IMR-90 (cell line): ENCODE data around the gene CDKN1A. TPM values are rescaled to one million over a fixed set of nuclear protein-coding genes. Genes with fewer than 3 reads are reported as not detected.
A peak's percentile ranks its signal among the peaks of the same experiment; 100 is the strongest.

ENCODE experiments used
- ATAC-seq: fragments of 200-7000 bp; cut with Tn5 transposase; 2 replicates; pipeline ENCODE4 v1.9.1; 2020; ENCODE audit warnings: low read depth, mild to moderate bottlenecking, moderate library complexity
- BruUV-seq: library from RNA; stranded (reverse); fragments of 400-500 nt; replicated peaks from 2 replicates; lab custom pipeline; 2021; lab: Mats Ljungman, UMichigan
- CTCF ChIA-PET: fragments of 300-600 bp; formaldehyde crosslinking; extraction: SDS; loops from one replicate; lab custom pipeline; 2021; ENCODE audit warnings: antibody characterized with exemption; lab: Yijun Ruan, JAX
- POLR2A ChIA-PET: fragments of 300-600 bp; sonication (Branson Sonifier 250); formaldehyde crosslinking; loops from one replicate; lab custom pipeline; 2022; ENCODE audit warnings: antibody characterized with exemption; ENCODE audit not compliant: unreplicated experiment; lab: Charles Lee
- DNase-seq: peaks from one replicate; pipeline ENCODE4 v3.0.0; 2013
- H2AFZ ChIP-seq: replicated peaks from 2 replicates; pipeline ENCODE3; 2013; ENCODE audit warnings: low read length, mild to moderate bottlenecking; ENCODE audit not compliant: poor library complexity
- H2AK5ac ChIP-seq: 2 replicates; pipeline ENCODE4 v1.6.1; 2013; ENCODE audit warnings: low read depth, low read length, inconsistent platforms
- H2AK9ac ChIP-seq: replicated peaks from 2 replicates; pipeline ENCODE3; 2013; ENCODE audit warnings: mild to moderate bottlenecking, low read depth, low read length, moderate library complexity; ENCODE audit not compliant: poor library complexity
- H2BK120ac ChIP-seq: 2 replicates; pipeline ENCODE4 v1.6.1; 2013; ENCODE audit warnings: low read depth, low read length, inconsistent platforms
- H2BK15ac ChIP-seq: 3 replicates; pipeline ENCODE4 v1.6.1; 2013; ENCODE audit warnings: low read depth, low read length, inconsistent platforms
- H2BK20ac ChIP-seq: 2 replicates; pipeline ENCODE4 v1.6.1; 2013; ENCODE audit warnings: low read depth, mild to moderate bottlenecking, inconsistent platforms, low read length, moderate library complexity
- H2BK5ac ChIP-seq: 2 replicates; pipeline ENCODE4 v1.6.1; 2013; ENCODE audit warnings: mild to moderate bottlenecking, low read depth, low read length, inconsistent platforms; ENCODE audit not compliant: poor library complexity, severe bottlenecking
- H3K14ac ChIP-seq: replicated peaks from 2 replicates; pipeline ENCODE4 v1.6.1; 2013; ENCODE audit warnings: low read depth, low read length, inconsistent platforms
- H3K18ac ChIP-seq: 2 replicates; pipeline ENCODE4 v1.6.1; 2013; ENCODE audit warnings: low read depth, low read length, control low read depth
- H3K23ac ChIP-seq: 2 replicates; pipeline ENCODE4 v1.6.1; 2013; ENCODE audit warnings: low read depth, low read length, inconsistent platforms
- H3K27ac ChIP-seq: 2 replicates; pipeline ENCODE4 v1.5.1; 2013; ENCODE audit warnings: mild to moderate bottlenecking, control low read depth, low read length; ENCODE audit not compliant: insufficient read depth
- H3K27me3 ChIP-seq: 2 replicates; pipeline ENCODE4 v1.6.1; 2013; ENCODE audit warnings: low read length; ENCODE audit not compliant: control insufficient read depth, insufficient read depth
- H3K36me3 ChIP-seq: 2 replicates; pipeline ENCODE4 v1.6.1; 2013; ENCODE audit warnings: low read length, mixed read lengths; ENCODE audit not compliant: control insufficient read depth, insufficient read depth
- H3K4ac ChIP-seq: 2 replicates; pipeline ENCODE4 v1.6.1; 2013; ENCODE audit warnings: low read depth, low read length, inconsistent platforms
- H3K4me1 ChIP-seq: 2 replicates; pipeline ENCODE4 v1.6.1; 2013; ENCODE audit warnings: low read length, mixed read lengths; ENCODE audit not compliant: control insufficient read depth, insufficient read depth
- H3K4me2 ChIP-seq: 2 replicates; pipeline ENCODE4 v1.6.1; 2013; ENCODE audit warnings: low read depth, mild to moderate bottlenecking, control low read depth, low read length, moderate library complexity
- H3K4me3 ChIP-seq: 2 replicates; pipeline ENCODE4 v1.5.1; 2013; ENCODE audit warnings: low read depth, mild to moderate bottlenecking, control low read depth, low read length, moderate library complexity; ENCODE audit not compliant: insufficient read depth
- H3K56ac ChIP-seq: 2 replicates; pipeline ENCODE4 v1.6.1; 2013; ENCODE audit warnings: low read length, inconsistent platforms; ENCODE audit not compliant: insufficient read depth; ENCODE audit errors: extremely low read depth
- H3K79me1 ChIP-seq, 2 experiments: 2 replicates each; pipeline ENCODE4 v1.6.1; 2013; ENCODE audit warnings: low read length in 2 of 2, inconsistent platforms in 1 of 2, low read depth in 1 of 2
- H3K9ac ChIP-seq: 2 replicates; pipeline ENCODE4 v1.6.1; 2013; ENCODE audit warnings: low read depth, low read length, control low read depth
- H3K9me1 ChIP-seq: 2 replicates; pipeline ENCODE4 v1.6.1; 2013; ENCODE audit warnings: low read length, inconsistent platforms; ENCODE audit not compliant: insufficient read depth
- H3K9me3 ChIP-seq: 2 replicates; pipeline ENCODE4 v1.6.1; 2013; ENCODE audit warnings: low read length; ENCODE audit not compliant: control insufficient read depth, insufficient read depth
- H4K20me1 ChIP-seq: 2 replicates; pipeline ENCODE4 v1.6.1; 2013; ENCODE audit warnings: low read length, inconsistent platforms; ENCODE audit not compliant: insufficient read depth
- H4K5ac ChIP-seq: 2 replicates; pipeline ENCODE4 v1.6.1; 2013; ENCODE audit warnings: mild to moderate bottlenecking, low read depth, low read length, control low read depth
- H4K8ac ChIP-seq, 2 experiments: 2 replicates each; pipeline ENCODE4 v1.6.1; 2013; ENCODE audit warnings: low read depth in 2 of 2, low read length in 2 of 2, control low read depth in 1 of 2, inconsistent platforms in 1 of 2
- H4K91ac ChIP-seq: 2 replicates; pipeline ENCODE4 v1.6.1; 2013; ENCODE audit warnings: low read depth, low read length, inconsistent platforms; ENCODE audit not compliant: insufficient read depth
- BHLHE40 ChIP-seq: fragments of 150-350 bp; IDR thresholded peaks from 2 replicates; pipeline ENCODE4 v1.6.1; 2016; ENCODE audit warnings: mild to moderate bottlenecking, low read depth, low read length
- CEBPB ChIP-seq: IDR thresholded peaks from 2 replicates; pipeline ENCODE4 v1.6.1; 2012; ENCODE audit warnings: low read depth, low read length, improper control_type of control experiment
- CHD1 ChIP-seq: IDR thresholded peaks from 2 replicates; pipeline ENCODE4 v1.6.1; 2012; ENCODE audit warnings: low read depth, low read length, improper control_type of control experiment
- CTCF ChIP-seq: conservative IDR thresholded peaks from 2 replicates; pipeline ENCODE4 v1.5.1; 2012; ENCODE audit warnings: mild to moderate bottlenecking, low read depth, low read length, improper control_type of control experiment
- ELK1 ChIP-seq: fragments of 150-350 bp; IDR thresholded peaks from 2 replicates; pipeline ENCODE4 v1.6.1; 2016; ENCODE audit warnings: low read depth, mild to moderate bottlenecking, low read length, moderate library complexity, borderline replicate concordance
- FOS ChIP-seq: fragments of 150-350 bp; IDR thresholded peaks from 2 replicates; pipeline ENCODE4 v1.6.1; 2016; ENCODE audit warnings: low read depth, low read length
- MAFK ChIP-seq: IDR thresholded peaks from 2 replicates; pipeline ENCODE4 v1.6.1; 2012; ENCODE audit warnings: low read depth, low read length, improper control_type of control experiment
- MAZ ChIP-seq: IDR thresholded peaks from 2 replicates; pipeline ENCODE4 v1.6.1; 2012; ENCODE audit warnings: low read depth, mild to moderate bottlenecking, low read length, improper control_type of control experiment, moderate library complexity, borderline replicate concordance
- MXI1 ChIP-seq: IDR thresholded peaks from 2 replicates; pipeline ENCODE4 v1.6.1; 2012; ENCODE audit warnings: low read depth, mild to moderate bottlenecking, low read length, moderate library complexity, borderline replicate concordance
- NFE2L2 ChIP-seq: fragments of 150-350 bp; IDR thresholded peaks from 2 replicates; pipeline ENCODE4 v1.6.1; 2016; ENCODE audit warnings: low read depth, mild to moderate bottlenecking, low read length
- POLR2A ChIP-seq: IDR thresholded peaks from 2 replicates; pipeline ENCODE4 v1.6.1; 2012; ENCODE audit warnings: mild to moderate bottlenecking, low read depth, low read length
- RAD21 ChIP-seq: IDR thresholded peaks from 2 replicates; pipeline ENCODE4 v1.6.1; 2012; ENCODE audit warnings: low read length, improper control_type of control experiment
- RFX5 ChIP-seq: IDR thresholded peaks from 2 replicates; pipeline ENCODE4 v1.8.0; 2012; ENCODE audit warnings: low read depth, mild to moderate bottlenecking, low read length, moderate library complexity
- SMC3 ChIP-seq: fragments of 150-350 bp; IDR thresholded peaks from 2 replicates; pipeline ENCODE4 v1.6.1; 2016; ENCODE audit warnings: low read depth, mild to moderate bottlenecking, antibody characterized with exemption, low read length, moderate library complexity
- USF2 ChIP-seq: fragments of 150-350 bp; IDR thresholded peaks from 2 replicates; pipeline ENCODE4 v1.6.1; 2017; ENCODE audit warnings: mild to moderate bottlenecking, antibody characterized with exemption, low read length, low read depth
- WGBS, 2 experiments: methylation state at CpG; one replicate each; pipeline versions ENCODE4 v1.1.5 to v1.1.7; 2013; ENCODE audit warnings: missing lambda C conversion rate in 2 of 2; ENCODE audit not compliant: insufficient read length in 1 of 2; ENCODE audit errors: extremely low coverage in 2 of 2; 5-methylcytosine and 5-hydroxymethylcytosine counted together
- dilution Hi-C: fragments of 300-500 bp; cut with HindIII; formaldehyde crosslinking; loops from one replicate; pipeline ENCODE4 v1.14.3; 2018; ENCODE audit warnings: low sequenced_read_pairs; ENCODE audit not compliant: unreplicated experiment
- in situ Hi-C: fragments of 300-500 bp; cut with MboI; formaldehyde crosslinking; loops from 3 replicates; pipeline ENCODE4 v1.14.3; 2019; ENCODE audit warnings: low sequenced_read_pairs, inconsistent platforms, mixed read lengths
- intact Hi-C: fragments of 100-400 bp; cut with micrococcal nuclease; formaldehyde crosslinking; loops from 2 replicates; pipeline ENCODE4 v1.10.0; 2022
- polyA plus RNA-seq, 3 experiments: library from polyadenylated mRNA; depleted of rRNA; stranded (reverse); fragments of >200 nt; gene quantifications; 2 replicates each; pipeline ENCODE4 v1.2.3, GENCODE V29; 2012; ENCODE audit warnings: low replicate concordance in 1 of 3
- total RNA-seq: library from RNA; depleted of rRNA; stranded (reverse); fragments of >200 nt; gene quantifications from 2 replicates; pipeline ENCODE4 v1.2.3, GENCODE V29; 2012

The CDKN1A gene
- total and polyA plus RNA-seq, 2 of the 4 experiments (the other 2 are of a cell fraction) = 155 to 576 TPM

- ChIA-PET POLR2A (no interaction called here), CTCF (interaction anchor here (1.0 kb wide), 1 partner anchor 133 kb away, joined by 3 read pairs; no protein-coding TSS in a partner anchor)
- Histone ChIP-seq H2BK120ac (no peak overlapping the region), H4K91ac (no peak overlapping the region), H3K4me3 (no peak overlapping the region), H4K8ac (no peak overlapping the region), H2AK5ac (no peak overlapping the region), H3K27ac (no peak overlapping the region), H2AK9ac (no peak overlapping the region), H3K9me1 (no peaks in the 10 kb centered on the region), H2BK20ac (no peak overlapping the region), H3K4ac (no peak overlapping the region), H3K18ac (no peak overlapping the region), H2BK5ac (no peak overlapping the region), H3K79me1 (no peaks in the 10 kb centered on the region), H4K20me1 (no peaks in the 10 kb centered on the region), H3K4me2 (no peak overlapping the region), H3K14ac (no peak overlapping the region), H4K5ac (no peak overlapping the region), H3K56ac (no peak overlapping the region), H3K36me3 (no peaks in the 10 kb centered on the region), H3K4me1 (no peaks in the 10 kb centered on the region), H3K23ac (no peak overlapping the region), H2AFZ (peak overlapping the region; percentile 33), H2BK15ac (no peak overlapping the region), H3K9ac (no peak overlapping the region), H3K9me3 (no peaks in the 10 kb centered on the region), H3K27me3 (peaks cover 42% of the 10 kb centered on the region)
- 100% methylated on average over 1 of the region's 7 CpGs; no CpG with 5 or more reads in 1 of the 2 experiments for WGBS, 2 experiments
- ATAC-seq = no peak
- no TSS peak for BruUV-seq
- intact Hi-C loops (no loop called here), dilution Hi-C loops (no loop called here), in situ Hi-C loops (no loop called here)
- no peak for DNase-seq
- TF ChIP-seq MAFK (no peak), ELK1 (no peak), BHLHE40 (no peak), FOS (no peak), USF2 (no peak), RFX5 (no peak), POLR2A (no peak), CEBPB (no peak), RAD21 (no peak), MXI1 (no peak), CHD1 (no peak), SMC3 (no peak), CTCF (no peak), NFE2L2 (no peak), MAZ (no peak)
These were observed 40.6 kb downstream of the CDKN1A start for GRCh38 chr6:36719126-36719525.
